ENCODE results near the gene SLC37A4. TPM values are rescaled to one million over a fixed set of nuclear protein-coding genes. Genes with fewer than 3 reads are reported as not detected.

The SLC37A4 gene
- total and polyA plus RNA-seq, 2 of the 13 experiments (the other 11 are each of a cell fraction or from before 2014, with no cell fraction given): 43.0 to 56.1 TPM

- TF ChIP-seq ARNT (IDR thresholded peaks at IDR 0.05) (no peak), NR2F6 (IDR thresholded peaks at IDR 0.05) (peak; percentile 53), NR2F6 (CRISPR knock-in tag; IDR thresholded peaks at IDR 0.05) (no peak), HMGA1 (CRISPR knock-in tag; conservative IDR thresholded peaks at IDR 0.05) (no peak), CCAR2 (optimal IDR thresholded peaks at IDR 0.05; ENCODE audit: low read depth, low read length) (no peak), SCMH1 (CRISPR knock-in tag; IDR thresholded peaks at IDR 0.05; ENCODE audit: borderline replicate concordance) (no peak), KDM3A (CRISPR knock-in tag; IDR thresholded peaks at IDR 0.05; ENCODE audit: low read depth) (0 out of 2 replicates have a peak, but pooled peaks have one; percentile 44), LBX2 (CRISPR knock-in tag; IDR thresholded peaks at IDR 0.05; ENCODE audit: borderline replicate concordance) (peak; percentile 29; the same call in 1 of the 2 replicates), ZNF773 (CRISPR knock-in tag; IDR thresholded peaks at IDR 0.05; ENCODE audit: borderline replicate concordance) (no peak), ZNF460 (CRISPR knock-in tag; IDR thresholded peaks at IDR 0.05; ENCODE audit: borderline replicate concordance) (no peak; the same call in 1 of the 2 replicates), ATF7 (IDR thresholded peaks at IDR 0.05) (no peak), ATF7 (CRISPR knock-in tag; IDR thresholded peaks at IDR 0.05) (0 out of 2 replicates have a peak, but pooled peaks have one; percentile 19), IKZF1 (IDR thresholded peaks at IDR 0.05) (no peak), ZNF629 (CRISPR knock-in tag; conservative IDR thresholded peaks at IDR 0.05) (no peak; the same call in 1 of the 2 replicates), ZSCAN21 (CRISPR knock-in tag; IDR thresholded peaks at IDR 0.05; ENCODE audit: borderline replicate concordance) (no peak; the same call in 1 of the 2 replicates), NR1H2 (CRISPR knock-in tag; IDR thresholded peaks at IDR 0.05; ENCODE audit: borderline replicate concordance, low read depth) (no peak), TFDP1 (CRISPR knock-in tag; IDR thresholded peaks at IDR 0.05; ENCODE audit: borderline replicate concordance) (peak; percentile 20; the same call in 1 of the 2 replicates), SNAPC2 (CRISPR knock-in tag; IDR thresholded peaks at IDR 0.05) (no peak), HINFP (CRISPR knock-in tag; IDR thresholded peaks at IDR 0.05; ENCODE audit: low read depth) (peak; percentile 72), SNAPC5 (CRISPR knock-in tag; IDR thresholded peaks at IDR 0.05; ENCODE audit: borderline replicate concordance) (peak; percentile 67; the same call in 1 of the 2 replicates), CREBL2 (CRISPR knock-in tag; IDR thresholded peaks at IDR 0.05; ENCODE audit: borderline replicate concordance) (peak; percentile 90; the same call in 1 of the 2 replicates), AGO2 (optimal IDR thresholded peaks at IDR 0.05; ENCODE audit: low read depth, low read length) (peak; percentile 63), ZNF484 (CRISPR knock-in tag; IDR thresholded peaks at IDR 0.05; ENCODE audit: borderline replicate concordance, low read depth) (no peak), ZNF44 (CRISPR knock-in tag; IDR thresholded peaks at IDR 0.05) (peak; percentile 31; the same call in 1 of the 2 replicates), ZNF580 (CRISPR knock-in tag; IDR thresholded peaks at IDR 0.05; ENCODE audit: borderline replicate concordance, low read depth) (no peak)
These were observed 12.4 kb downstream of the SLC37A4 start, which contains the start of the genes RPS25 and TRAPPC4 (continued) for GRCh38 chr11:119018074-119018938.

Measured in HepG2 (cell line).